Measurements from ENCODE around the gene GFOD2.

The GFOD2 gene

GRCh38 chr16:67733734-67734470 is 14.8 kb upstream of the GFOD2 start:
- DNase-seq (ENCODE audit: insufficient read length, low spot score) (no peak), FAIRE-seq (no peak)

- no peak for FAIRE-seq
- DNase-seq (ENCODE audit: insufficient read length, low spot score), result no peak
Observed at GRCh38 chr16:67731753-67732095, 12.6 kb upstream of the GFOD2 start.

GRCh38 chr16:67731071-67731752 is 12.1 kb upstream of the GFOD2 start:
- FAIRE-seq (no peak), DNase-seq (ENCODE audit: insufficient read length, low spot score) (no peak)

GRCh38 chr16:67730326-67730725 is 11.2 kb upstream of the GFOD2 start:
- DNase-seq (ENCODE audit: insufficient read length, low spot score) (no peak), FAIRE-seq (no peak)

- no peak for FAIRE-seq
- no peak for DNase-seq (ENCODE audit: insufficient read length, low spot score)
Observed at GRCh38 chr16:67729636-67730248, 10.6 kb upstream of the GFOD2 start.

GRCh38 chr16:67727521-67728485 is 8.7 kb upstream of the GFOD2 start:
- FAIRE-seq (no peak), DNase-seq (ENCODE audit: insufficient read length, low spot score) (no peak)

- FAIRE-seq (no peak), DNase-seq (ENCODE audit: insufficient read length, low spot score) (no peak)
Observed at GRCh38 chr16:67726106-67727034, 7.3 kb upstream of the GFOD2 start.

GRCh38 chr16:67723911-67724305 is 4.8 kb upstream of the GFOD2 start:
- DNase-seq (ENCODE audit: insufficient read length, low spot score) (no peak), FAIRE-seq (no peak)

GRCh38 chr16:67723151-67723910 is 4.2 kb upstream of the GFOD2 start:
- FAIRE-seq (no peak), DNase-seq (ENCODE audit: insufficient read length, low spot score) (no peak)

GRCh38 chr16:67720236-67720635 is 1.1 kb upstream of the GFOD2 start:
- no peak for DNase-seq (ENCODE audit: insufficient read length, low spot score)
- no peak for FAIRE-seq

GRCh38 chr16:67719778-67720144 is 645 bp upstream of the GFOD2 start:
- FAIRE-seq (no peak), DNase-seq (ENCODE audit: insufficient read length, low spot score) (no peak)

GRCh38 chr16:67718668-67719047 is 458 bp downstream of the GFOD2 start:
- peak; percentile 60 for FAIRE-seq
- no peak for DNase-seq (ENCODE audit: insufficient read length, low spot score)

- FAIRE-seq (no peak), DNase-seq (ENCODE audit: insufficient read length, low spot score) (no peak)
Observed at GRCh38 chr16:67716097-67716496, 3.0 kb downstream of the GFOD2 start.

- DNase-seq (ENCODE audit: insufficient read length, low spot score), result no peak
- no peak for FAIRE-seq
Observed at GRCh38 chr16:67714522-67714921, 4.6 kb downstream of the GFOD2 start.

GRCh38 chr16:67713647-67714273 is 5.4 kb downstream of the GFOD2 start:
- FAIRE-seq (no peak), DNase-seq (ENCODE audit: insufficient read length, low spot score) (no peak)

GRCh38 chr16:67710607-67711006 is 8.5 kb downstream of the GFOD2 start:
- DNase-seq (ENCODE audit: insufficient read length, low spot score), result no peak
- FAIRE-seq, result no peak

- DNase-seq (ENCODE audit: insufficient read length, low spot score) (no peak), FAIRE-seq (no peak)
Observed at GRCh38 chr16:67709050-67709449, 10.1 kb downstream of the GFOD2 start.

- no peak for FAIRE-seq
- DNase-seq (ENCODE audit: insufficient read length, low spot score), result no peak
Observed at GRCh38 chr16:67708368-67708771, 10.7 kb downstream of the GFOD2 start.

GRCh38 chr16:67707790-67708189 is 11.3 kb downstream of the GFOD2 start:
- FAIRE-seq (no peak), DNase-seq (ENCODE audit: insufficient read length, low spot score) (no peak)
